Measurements from ENCODE around the gene LIMS2. TPM values are rescaled to one million over a fixed set of nuclear protein-coding genes. Genes with fewer than 3 reads are reported as not detected.

Gene LIMS2
- total and polyA plus RNA-seq, 8 donors = 22.4 to 122 (median 27.3) TPM

GRCh38 chr2:127597046-127597983 is 78.0 kb downstream of the LIMS2 start:
- Histone ChIP-seq H3K4me3 (no peak overlapping the region), H3K27ac (no peak overlapping the region), H3K9me3 (no peaks in the 10 kb centered on the region), H3K36me3 (no peaks in the 10 kb centered on the region), H3K27me3 (no peaks in the 10 kb centered on the region), H3K4me1 (no peaks in the 10 kb centered on the region)
- intact Hi-C loops (cut with DNase I) = no loop called here
- DNase-seq (no peak), ATAC-seq (no peak)
- no peak for TF ChIP-seq CTCF (IDR thresholded peaks at IDR 0.05)

DNA sequence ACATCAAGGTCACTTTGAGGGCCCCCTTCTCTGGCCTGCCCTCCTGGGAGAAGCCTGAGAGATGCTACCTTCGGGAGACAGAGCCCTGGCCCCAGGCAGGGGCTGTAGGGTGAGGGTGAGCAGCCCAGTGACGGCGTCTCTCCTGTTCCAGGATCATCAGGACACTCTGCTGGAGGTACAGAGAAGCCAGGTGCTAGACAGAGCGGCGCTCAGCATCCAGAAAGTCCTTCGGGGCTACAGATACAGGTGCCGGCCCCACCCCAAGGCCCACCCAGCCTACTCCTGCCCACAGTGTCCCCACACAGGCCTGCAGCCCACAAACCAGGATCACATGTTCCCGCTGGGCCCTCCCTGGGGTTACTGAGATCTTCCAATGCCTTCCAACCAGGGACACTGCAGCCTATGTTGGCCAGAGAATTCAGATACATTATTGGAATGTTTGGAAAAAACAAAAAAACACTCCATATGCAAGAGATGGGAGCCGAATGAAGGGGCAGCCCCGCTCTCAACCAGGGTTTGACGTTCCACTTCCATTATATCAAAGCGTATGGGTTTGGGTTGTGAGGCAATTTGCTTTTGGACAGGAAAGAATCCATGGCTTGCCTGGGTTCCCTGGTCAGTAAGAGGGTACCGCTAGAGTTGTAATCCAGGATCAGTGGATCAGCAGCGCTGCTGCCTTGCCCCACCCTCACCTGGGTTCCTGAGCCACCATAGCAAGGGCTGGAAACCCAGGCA is 78.9 kb downstream of the LIMS2 start:
- no peak for TF ChIP-seq CTCF (IDR thresholded peaks at IDR 0.05)
- Histone ChIP-seq H3K36me3 (no peaks in the 10 kb centered on the region), H3K4me3 (no peak overlapping the region), H3K4me1 (no peaks in the 10 kb centered on the region), H3K27ac (no peak overlapping the region), H3K9me3 (no peaks in the 10 kb centered on the region), H3K27me3 (no peaks in the 10 kb centered on the region)
- intact Hi-C loops (cut with DNase I) = no loop called here
- DNase-seq (no peak), ATAC-seq (no peak)

DNA sequence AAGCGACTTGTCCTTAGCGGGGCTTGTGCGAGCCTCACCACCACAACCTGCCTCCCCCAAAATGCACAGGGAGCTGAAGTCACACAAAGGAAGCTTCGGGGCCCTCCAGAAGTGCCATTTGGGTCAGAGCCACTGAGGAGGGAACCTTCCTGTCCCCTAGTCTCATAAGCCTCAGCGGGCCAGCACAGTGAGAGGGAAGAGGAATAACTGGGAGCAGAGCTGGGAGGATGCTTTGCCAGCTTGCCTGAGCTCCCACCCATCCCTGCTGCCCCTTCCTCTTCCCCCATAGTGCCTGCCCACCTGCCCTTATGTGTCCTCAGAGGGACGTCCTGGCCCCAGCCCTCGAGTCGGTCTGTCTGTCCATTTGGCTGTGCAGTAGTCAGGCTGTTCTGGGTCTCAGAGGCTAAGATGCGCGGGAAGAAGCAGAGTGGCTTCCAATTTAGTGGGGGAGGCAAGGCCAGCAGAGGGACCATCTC is 81.2 kb downstream of the LIMS2 start:
- no peak overlapping the region for H3K27ac ChIP-seq
- intact Hi-C loops (cut with DNase I) = no loop called here
- H3K4me3 ChIP-seq = no peak overlapping the region
- H3K27me3 ChIP-seq = no peaks in the 10 kb centered on the region
- DNase-seq = no peak
- no peaks in the 10 kb centered on the region for H3K4me1 ChIP-seq
- no peaks in the 10 kb centered on the region for H3K9me3 ChIP-seq
- TF ChIP-seq CTCF (IDR thresholded peaks at IDR 0.05) = no peak
- no peak for ATAC-seq
- H3K36me3 ChIP-seq = no peaks in the 10 kb centered on the region

DNA sequence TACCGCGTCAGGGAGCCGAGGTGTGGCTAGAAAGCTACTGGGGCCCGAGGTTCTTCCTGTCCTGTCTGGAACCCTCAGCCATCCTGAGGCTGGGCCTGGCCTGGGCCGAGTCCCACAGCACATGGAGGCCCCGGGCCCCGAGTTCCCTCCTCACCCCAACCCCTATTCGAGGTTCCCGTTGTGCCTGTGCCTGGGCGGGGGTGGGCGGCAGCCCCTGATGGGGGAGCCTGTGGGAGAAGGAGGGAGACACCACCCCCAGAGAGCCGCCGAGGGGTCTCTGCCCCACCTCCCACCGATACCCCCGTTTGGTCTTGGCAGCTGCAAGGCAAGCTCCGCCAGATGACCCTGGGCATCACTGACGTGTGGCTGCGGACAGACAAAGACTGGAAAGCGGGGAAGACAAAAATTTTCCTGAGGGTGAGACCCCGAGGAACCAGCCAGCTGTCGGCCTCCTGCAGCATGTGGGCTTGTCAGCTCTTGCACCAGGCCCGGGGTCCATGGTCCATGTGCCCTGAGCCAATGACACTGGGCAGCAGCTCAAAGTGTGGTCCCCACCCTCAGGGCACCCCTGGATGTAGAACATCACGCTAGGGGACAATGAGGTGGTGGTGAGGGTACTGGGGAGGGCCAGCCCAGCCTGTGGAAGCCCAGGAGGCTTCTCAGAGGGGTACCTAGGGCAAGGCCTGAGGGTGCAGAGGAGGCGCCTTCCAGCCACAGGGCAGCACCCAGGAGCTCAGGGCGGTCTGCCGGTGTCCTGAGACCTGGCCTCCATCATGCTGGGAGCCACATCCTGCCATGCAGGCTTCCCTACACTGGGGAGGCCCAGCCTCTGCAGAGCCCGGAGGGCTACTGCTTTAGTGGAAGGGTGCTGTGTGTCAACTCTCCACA is 81.9 kb downstream of the LIMS2 start:
- Histone ChIP-seq H3K27ac (no peak overlapping the region), H3K4me3 (no peak overlapping the region), H3K9me3 (no peaks in the 10 kb centered on the region), H3K4me1 (no peaks in the 10 kb centered on the region), H3K36me3 (no peaks in the 10 kb centered on the region), H3K27me3 (no peaks in the 10 kb centered on the region)
- no peak for DNase-seq
- ATAC-seq = no peak
- intact Hi-C loops (cut with DNase I) = no loop called here
- no peak for TF ChIP-seq CTCF (IDR thresholded peaks at IDR 0.05)

Measured in left lung (tissue), 10 donors.